Uterus (tissue), 4 donors: ENCODE data around the gene ADARB2. TPM values are rescaled to one million over a fixed set of nuclear protein-coding genes. Genes with fewer than 3 reads are reported as not detected.

Source experiments
- DNase-seq, 2 donors: peaks; one replicate each; pipeline ENCODE4 v3.0.0-alpha.2; 2019 to 2020
- H3K27ac ChIP-seq, 2 donors: fragments of 200-600 bp; sonication (generic); 1 replicate in 1 of 2; 2 replicates in 1 of 2; pipeline ENCODE4 v1.5.1; 2016 to 2018
- H3K27me3 ChIP-seq, 2 donors: fragments of 200-600 bp; sonication (generic); one replicate each; pipeline ENCODE4 v1.5.1; 2018 to 2019; ENCODE audit warnings: control low read depth in 1 of 2
- H3K36me3 ChIP-seq, 2 donors: fragments of 200-600 bp; sonication (generic); one replicate each; pipeline ENCODE4 v1.5.1; 2019; ENCODE audit warnings: control low read depth in 1 of 2
- H3K4me1 ChIP-seq, 2 donors: fragments of 200-600 bp; sonication (generic); one replicate each; pipeline ENCODE4 v1.5.1; 2018 to 2019; ENCODE audit warnings: control low read depth in 1 of 2
- H3K4me3 ChIP-seq, 2 donors: fragments of 200-600 bp; sonication (generic); 1 replicate in 1 of 2; 2 replicates in 1 of 2; pipeline ENCODE4 v1.5.1; 2018 to 2019; ENCODE audit warnings: mild to moderate bottlenecking in 1 of 2
- H3K9me3 ChIP-seq, 2 donors: fragments of 200-600 bp; sonication (generic); one replicate each; pipeline ENCODE4 v1.5.1; 2019; ENCODE audit warnings: control low read depth in 1 of 2
- POLR2A ChIP-seq, 2 donors: fragments of 450-650 bp; IDR thresholded peaks; one replicate each; pipeline ENCODE4 v1.6.1; 2016; ENCODE audit warnings: antibody characterized with exemption in 2 of 2, mild to moderate bottlenecking in 1 of 2, moderate library complexity in 1 of 2
- intact Hi-C: fragments of 100-400 bp; cut with DNase I; formaldehyde crosslinking; loops from one replicate; pipeline ENCODE4 v1.15.1; 2023; ENCODE audit warnings: low total_unique reads
- total RNA-seq, 4 donors: library from RNA; depleted of rRNA in 3 of 4; stranded (reverse); fragments of >200 nt in 3 of 4; gene quantifications; one replicate each; pipeline versions ENCODE4 v1.1.0 to v1.2.4, GENCODE V29; 2014 to 2023
- TF ChIP-seq, protein P1 (sequence below), 4 experiments: fragments of 200-600 bp in 2 of 4; fragments of 450-650 bp in 2 of 4; sonication (generic) in 2 of 4; IDR thresholded peaks; one replicate each; pipeline ENCODE4 v1.5.1; 2016 to 2019; ENCODE audit warnings: antibody characterized with exemption in 4 of 4, mild to moderate bottlenecking in 2 of 4, moderate library complexity in 1 of 4
- donor health status: DM: yes; HTN: yes; CAD: no.

ADARB2 gene
- total RNA-seq, 4 donors from 2014 or later, result 0.76 to 2.6 (median 2.0) TPM; not detected in 1

DNA sequence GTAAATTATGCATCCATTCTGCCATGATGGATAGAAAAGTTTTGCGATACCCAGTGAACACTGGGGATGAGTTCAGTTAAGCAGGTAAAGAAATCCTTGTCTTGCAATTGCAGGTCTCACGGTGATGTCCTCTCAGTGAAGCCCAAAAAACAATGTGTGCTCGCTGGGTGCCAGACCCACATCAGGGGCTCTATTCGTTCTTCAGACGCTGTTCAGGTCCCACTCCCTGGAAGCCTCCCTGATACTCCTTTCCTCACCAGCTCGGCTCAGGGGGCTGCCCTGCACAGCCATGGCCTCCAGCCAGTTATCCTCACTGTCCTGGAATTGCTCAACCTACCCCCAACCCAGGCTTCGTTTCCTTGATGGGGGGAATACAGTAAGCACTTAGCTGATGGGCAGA is 323.5 kb downstream of the ADARB2 start:
- Histone ChIP-seq H3K9me3 (no peaks in the 10 kb centered on the region), H3K27ac (no peak overlapping the region), H3K36me3 (no peaks in the 10 kb centered on the region), H3K4me3 (no peak overlapping the region), H3K27me3 (no peaks in the 10 kb centered on the region), H3K4me1 (no peaks in the 10 kb centered on the region)
- no peak for TF ChIP-seq POLR2A (IDR thresholded peaks at IDR 0.05)
- TF ChIP-seq, protein P1, sequence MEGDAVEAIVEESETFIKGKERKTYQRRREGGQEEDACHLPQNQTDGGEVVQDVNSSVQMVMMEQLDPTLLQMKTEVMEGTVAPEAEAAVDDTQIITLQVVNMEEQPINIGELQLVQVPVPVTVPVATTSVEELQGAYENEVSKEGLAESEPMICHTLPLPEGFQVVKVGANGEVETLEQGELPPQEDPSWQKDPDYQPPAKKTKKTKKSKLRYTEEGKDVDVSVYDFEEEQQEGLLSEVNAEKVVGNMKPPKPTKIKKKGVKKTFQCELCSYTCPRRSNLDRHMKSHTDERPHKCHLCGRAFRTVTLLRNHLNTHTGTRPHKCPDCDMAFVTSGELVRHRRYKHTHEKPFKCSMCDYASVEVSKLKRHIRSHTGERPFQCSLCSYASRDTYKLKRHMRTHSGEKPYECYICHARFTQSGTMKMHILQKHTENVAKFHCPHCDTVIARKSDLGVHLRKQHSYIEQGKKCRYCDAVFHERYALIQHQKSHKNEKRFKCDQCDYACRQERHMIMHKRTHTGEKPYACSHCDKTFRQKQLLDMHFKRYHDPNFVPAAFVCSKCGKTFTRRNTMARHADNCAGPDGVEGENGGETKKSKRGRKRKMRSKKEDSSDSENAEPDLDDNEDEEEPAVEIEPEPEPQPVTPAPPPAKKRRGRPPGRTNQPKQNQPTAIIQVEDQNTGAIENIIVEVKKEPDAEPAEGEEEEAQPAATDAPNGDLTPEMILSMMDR (IDR thresholded peaks at IDR 0.05), result no peak
- DNase-seq, result no peak
- intact Hi-C loops, result no loop called here

DNA sequence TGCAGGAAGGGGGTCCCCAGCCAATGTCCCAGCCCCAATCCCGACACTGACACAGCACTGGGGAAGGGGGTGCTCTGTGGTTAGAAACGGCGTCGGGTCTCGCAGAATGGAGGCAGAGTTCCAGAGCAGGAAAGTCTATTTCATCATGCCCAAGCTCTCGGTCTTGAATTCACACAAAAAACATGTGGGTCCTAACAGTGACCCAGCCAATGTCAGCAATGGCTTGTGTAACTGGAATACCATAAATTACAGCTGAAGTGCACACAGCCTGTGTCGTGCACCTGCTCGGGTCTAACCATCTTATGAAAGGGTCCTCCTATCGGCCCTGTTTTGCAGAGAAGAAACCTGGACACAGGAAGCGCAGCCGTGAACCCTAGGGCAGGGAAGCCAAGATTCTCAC is 324.1 kb downstream of the ADARB2 start:
- Histone ChIP-seq H3K9me3 (no peaks in the 10 kb centered on the region), H3K36me3 (no peaks in the 10 kb centered on the region), H3K27ac (no peak overlapping the region), H3K4me3 (no peak overlapping the region), H3K4me1 (no peaks in the 10 kb centered on the region), H3K27me3 (no peaks in the 10 kb centered on the region)
- no peak for DNase-seq
- intact Hi-C loops, result no loop called here
- TF ChIP-seq, protein P1 (IDR thresholded peaks at IDR 0.05), result no peak
- no peak for TF ChIP-seq POLR2A (IDR thresholded peaks at IDR 0.05)

DNA sequence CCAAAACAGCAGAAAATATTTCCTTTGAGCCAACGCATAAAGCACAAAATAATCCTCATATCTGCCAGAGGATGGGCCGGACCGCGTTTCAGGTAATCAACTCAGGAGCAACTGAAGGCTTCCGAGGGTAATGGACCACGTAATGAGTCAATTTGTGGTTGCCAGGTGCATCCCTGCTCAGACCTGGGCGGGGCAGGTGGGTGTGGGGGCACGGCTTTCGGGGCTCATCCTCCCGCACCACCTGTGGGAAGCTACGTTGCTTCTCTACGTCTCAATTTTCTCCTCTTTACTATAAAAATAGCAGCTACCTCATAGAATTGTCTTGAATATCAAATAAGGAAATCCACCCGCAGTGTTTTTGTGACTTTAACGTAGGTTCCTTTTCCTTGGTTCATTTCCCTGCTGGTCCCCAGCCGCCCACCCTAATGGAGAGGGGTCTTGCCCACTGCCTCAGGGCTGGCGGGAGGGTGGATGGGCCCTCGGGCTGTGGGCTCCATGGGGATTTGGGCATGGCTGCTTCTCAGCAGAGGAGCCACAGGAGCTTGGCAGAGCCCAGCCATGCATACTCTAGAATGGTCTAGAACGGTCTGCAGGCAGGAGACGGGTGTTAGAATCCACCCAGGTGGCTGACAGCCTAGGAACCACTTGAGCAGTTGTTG is 324.7 kb downstream of the ADARB2 start:
- DNase-seq, result no peak
- no peaks in the 10 kb centered on the region for H3K4me1 ChIP-seq
- H3K9me3 ChIP-seq, result no peaks in the 10 kb centered on the region
- H3K36me3 ChIP-seq, result no peaks in the 10 kb centered on the region
- no peak overlapping the region for H3K27ac ChIP-seq
- H3K27me3 ChIP-seq, result no peaks in the 10 kb centered on the region
- H3K4me3 ChIP-seq, result no peak overlapping the region
- TF ChIP-seq POLR2A (IDR thresholded peaks at IDR 0.05), result no peak
- TF ChIP-seq, protein P1 (IDR thresholded peaks at IDR 0.05), result no peak
- intact Hi-C loops, result no loop called here

DNA sequence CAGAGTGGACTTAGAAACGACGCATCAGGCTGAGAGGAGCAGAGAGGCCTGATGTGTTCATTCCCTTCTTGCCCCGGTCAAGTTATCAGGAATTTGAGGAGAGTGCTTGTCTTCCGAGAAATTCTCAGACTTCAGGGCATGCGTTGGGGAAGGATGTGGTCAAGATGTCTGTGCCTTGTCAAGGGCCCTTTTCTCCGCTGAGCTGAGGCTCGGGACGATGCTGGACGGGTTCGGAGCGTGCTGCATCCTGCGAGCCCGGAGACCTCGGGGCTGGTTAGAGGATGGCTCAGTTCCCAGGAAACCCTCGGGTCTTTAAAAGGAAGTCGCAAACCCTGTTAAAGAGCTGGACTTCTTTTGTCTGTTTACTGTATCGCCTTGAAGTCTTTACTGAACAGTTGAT is 325.4 kb downstream of the ADARB2 start:
- intact Hi-C loops, result no loop called here
- Histone ChIP-seq H3K36me3 (no peaks in the 10 kb centered on the region), H3K9me3 (no peaks in the 10 kb centered on the region), H3K4me3 (no peak overlapping the region), H3K4me1 (no peaks in the 10 kb centered on the region), H3K27me3 (no peaks in the 10 kb centered on the region), H3K27ac (no peak overlapping the region)
- TF ChIP-seq, protein P1 (IDR thresholded peaks at IDR 0.05), result no peak
- TF ChIP-seq POLR2A (IDR thresholded peaks at IDR 0.05), result no peak
- DNase-seq, result no peak

DNA sequence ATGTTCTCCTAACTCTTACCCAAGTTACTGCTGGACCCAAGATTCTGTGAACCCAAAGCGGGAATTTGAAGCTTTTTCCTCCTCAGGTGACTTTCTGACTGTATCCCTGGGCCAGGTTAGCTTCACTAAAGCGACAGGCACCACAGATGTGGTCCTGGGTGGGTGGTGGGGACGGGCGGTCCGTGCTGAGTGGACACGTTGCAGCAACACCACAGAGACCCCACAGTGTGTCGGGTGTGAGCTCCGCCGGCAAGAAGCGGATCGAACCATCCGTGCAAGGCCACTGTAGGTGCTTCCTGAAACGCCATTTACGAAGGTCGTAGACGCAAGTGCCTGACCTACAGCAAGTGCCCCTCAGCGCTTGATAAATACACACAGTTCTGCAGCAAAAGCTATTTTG is 325.9 kb downstream of the ADARB2 start:
- no peaks in the 10 kb centered on the region for H3K4me1 ChIP-seq
- no peak for DNase-seq
- intact Hi-C loops, result no loop called here
- no peak overlapping the region for H3K27ac ChIP-seq
- H3K9me3 ChIP-seq, result no peaks in the 10 kb centered on the region
- no peak for TF ChIP-seq POLR2A (IDR thresholded peaks at IDR 0.05)
- TF ChIP-seq, protein P1 (IDR thresholded peaks at IDR 0.05), result no peak
- no peaks in the 10 kb centered on the region for H3K27me3 ChIP-seq
- H3K4me3 ChIP-seq, result no peak overlapping the region
- no peaks in the 10 kb centered on the region for H3K36me3 ChIP-seq
